Skin of body (tissue), 2 donors: ENCODE data around the gene EFEMP2. TPM values are rescaled to one million over a fixed set of nuclear protein-coding genes. Genes with fewer than 3 reads are reported as not detected.
"Not testable (repeated sequence)": the region's sequence is repeated elsewhere in the genome, so short reads cannot be mapped to it uniquely, and the experiment has no call there.

Experiments used
- DNase-seq: peaks from one replicate; lab custom pipeline; 2025; lab: John Stamatoyannopoulos, UW
- total RNA-seq: library from RNA; depleted of rRNA; stranded (reverse); fragments of >200 nt; gene quantifications from one replicate; pipeline ENCODE4 v1.2.3, GENCODE V29; 2014

EFEMP2 gene
- total RNA-seq, 1 donor from 2014 or later, result 33.6 TPM

- DNase-seq, result no peak
Measured at GRCh38 chr11:65854852-65855837, 17.5 kb downstream of the EFEMP2 start.

GRCh38 chr11:65854161-65854592 is 18.4 kb downstream of the EFEMP2 start:
- DNase-seq, result no peak

- no peak for DNase-seq
Measured at GRCh38 chr11:65853246-65853979, 19.2 kb downstream of the EFEMP2 start.

- no peak for DNase-seq
Measured at GRCh38 chr11:65852508-65853245, 19.9 kb downstream of the EFEMP2 start.

GRCh38 chr11:65851811-65852507 is 20.6 kb downstream of the EFEMP2 start:
- DNase-seq, result no peak

- no peak for DNase-seq
Measured at GRCh38 chr11:65851083-65851579, 21.5 kb downstream of the EFEMP2 start.

GRCh38 chr11:65850217-65851082 is 22.1 kb downstream of the EFEMP2 start:
- DNase-seq, result no peak

- DNase-seq, result no peak
Measured at GRCh38 chr11:65849771-65850216, 22.8 kb downstream of the EFEMP2 start.

- DNase-seq, result no peak
Measured at GRCh38 chr11:65849366-65849765, 23.2 kb downstream of the EFEMP2 start.

GRCh38 chr11:65848693-65849092 is 23.9 kb downstream of the EFEMP2 start:
- DNase-seq, result not testable (repeated sequence)

- DNase-seq, result no peak
Measured at GRCh38 chr11:65847746-65848145, 24.9 kb downstream of the EFEMP2 start.

GRCh38 chr11:65844231-65844872 is 28.2 kb downstream of the EFEMP2 start:
- no peak for DNase-seq

- no peak for DNase-seq
Measured at GRCh38 chr11:65843811-65844210, 28.8 kb downstream of the EFEMP2 start.

GRCh38 chr11:65842144-65842543 is 30.5 kb downstream of the EFEMP2 start:
- no peak for DNase-seq

- DNase-seq, result no peak
Measured at GRCh38 chr11:65834202-65834601, 38.4 kb downstream of the EFEMP2 start.

- peak; percentile 90 for DNase-seq
Measured at GRCh38 chr11:65833297-65834030, 39.1 kb downstream of the EFEMP2 start, which contains the start of gene SNX32. Gene SNX32, plus strand, starts transcription at chr11:65833963. Its CDS starts 103 bp downstream, at chr11:65834066.

- not testable (repeated sequence) for DNase-seq
Measured at GRCh38 chr11:65832231-65832630, 40.4 kb downstream of the EFEMP2 start.

GRCh38 chr11:65829459-65829858 is 43.1 kb downstream of the EFEMP2 start:
- DNase-seq, result no peak
